SU-DHL-6 (cell line): ENCODE results near the gene SLC39A11.

Experiments
- CTCF ChIP-seq: fragments of 200-600 bp; sonication (generic); IDR thresholded peaks from one replicate; pipeline ENCODE4 v1.5.1; 2017; ENCODE audit warnings: antibody characterized with exemption, mild to moderate bottlenecking, low read length, moderate library complexity; ENCODE audit not compliant: insufficient read depth, poor library complexity, severe bottlenecking
- EZH2phosphoT487 ChIP-seq: fragments of 200-600 bp; sonication (generic), shearing (Covaris generic); conservative IDR thresholded peaks from 2 replicates; pipeline ENCODE4 v1.6.1; 2018; ENCODE audit warnings: mild to moderate bottlenecking, antibody characterized with exemption, low read length, moderate library complexity, mixed read lengths

DNA sequence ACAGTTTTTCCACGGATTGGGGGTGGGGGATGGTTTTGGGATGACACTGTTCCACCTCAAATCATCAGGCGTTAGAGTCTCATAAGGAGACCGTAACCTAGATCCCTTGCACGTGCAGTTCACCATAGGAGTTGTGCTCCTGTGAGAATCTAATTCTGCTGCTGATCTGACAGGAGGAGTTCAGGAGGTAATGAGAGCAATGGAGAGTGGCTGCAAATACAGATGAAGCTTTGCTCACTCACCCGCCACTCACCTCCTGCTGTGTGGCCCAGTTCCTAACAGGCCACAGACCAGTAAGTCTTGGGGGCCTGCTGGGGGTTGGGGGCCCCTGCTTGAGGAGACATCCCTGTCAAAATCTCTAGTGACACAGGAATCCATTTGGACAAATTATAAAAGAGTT is 29.8 kb downstream of the SLC39A11 start:
- TF ChIP-seq CTCF (no peak), EZH2phosphoT487 (no peak)
